IPS-NIHi7 (cell line): Measurements from ENCODE around the gene BRD8.
"Not testable (repeated sequence)": the region's sequence is repeated elsewhere in the genome, so short reads cannot be mapped to it uniquely, and the experiment has no call there.

Experiments
- DNase-seq: peaks from one replicate; pipeline ENCODE4 v3.0.0; 2012; ENCODE audit warnings: mixed read lengths; ENCODE audit errors: extremely low spot score

BRD8 gene

DNA sequence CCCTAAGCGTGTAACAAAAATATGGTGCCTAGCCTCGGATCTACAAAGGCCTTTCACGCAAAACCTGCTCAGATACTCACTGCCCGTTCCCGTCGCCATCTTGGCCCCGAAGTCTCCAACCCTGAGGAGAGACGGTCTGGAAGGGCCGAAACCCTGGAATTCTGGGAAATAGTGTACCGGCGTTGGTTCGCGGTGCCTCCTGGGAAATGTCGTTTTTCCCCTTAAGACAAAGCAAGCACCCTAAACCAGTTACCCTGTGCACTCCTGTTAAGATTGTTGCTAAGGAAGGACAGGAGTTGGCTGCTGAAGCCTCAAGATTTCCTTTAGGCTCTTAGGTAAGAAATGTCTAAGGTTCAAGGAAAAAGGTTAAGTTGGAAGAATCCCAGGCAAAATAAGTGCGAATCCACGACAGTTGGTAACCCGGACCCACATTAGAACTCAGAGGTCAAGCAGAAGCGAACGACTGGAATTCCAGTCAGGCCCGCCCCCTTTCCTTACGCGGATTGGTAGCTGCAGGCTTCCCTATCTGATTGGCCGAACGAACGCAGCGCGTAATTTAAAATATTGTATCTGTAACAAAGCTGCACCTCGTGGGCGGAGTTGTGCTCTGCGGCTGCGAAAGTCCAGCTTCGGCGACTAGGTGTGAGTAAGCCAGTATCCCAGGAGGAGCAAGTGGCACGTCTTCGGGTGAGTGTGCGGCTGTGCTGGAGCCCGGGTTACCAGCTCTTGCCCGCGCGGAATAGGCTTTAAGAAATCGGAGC is at the start of gene BRD8, which contains the start of gene KIF20A:
BRD8 (minus strand) TSS at position 115 of the 761 bp plus-strand sequence; CDS start at position 99, 16 bp downstream.
KIF20A (plus strand) TSS at position 597 of the 761 bp plus-strand sequence. CDS start 569 bp downstream, outside the sequence.
- peak; percentile 94 for DNase-seq

GRCh38 chr5:138226910-138227309 is 48.5 kb upstream of the BRD8 start:
- no peak for DNase-seq

- DNase-seq: no peak
Measured at GRCh38 chr5:138224712-138225111, 46.3 kb upstream of the BRD8 start.

- DNase-seq: no peak
Measured at GRCh38 chr5:138223532-138223931, 45.1 kb upstream of the BRD8 start.

DNA sequence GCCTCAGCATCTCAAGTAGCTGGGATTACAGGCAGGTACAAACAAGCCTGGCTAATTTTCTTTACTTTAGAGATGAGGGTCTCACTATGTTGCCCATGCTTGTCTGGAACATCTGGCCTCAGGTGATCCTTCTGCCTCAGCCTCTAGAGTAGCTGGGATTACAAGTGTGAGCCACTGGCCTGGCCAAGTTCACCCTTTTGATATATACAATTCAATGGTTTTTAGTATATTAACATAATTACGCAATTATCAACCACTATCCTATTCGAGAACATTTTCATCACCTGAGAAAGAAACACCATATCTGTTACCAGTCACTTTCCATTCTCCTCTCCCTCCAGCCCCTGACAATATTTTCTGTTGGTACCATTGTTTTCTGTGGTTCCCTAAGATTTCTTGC is 38.4 kb upstream of the BRD8 start:
- no peak for DNase-seq

DNA sequence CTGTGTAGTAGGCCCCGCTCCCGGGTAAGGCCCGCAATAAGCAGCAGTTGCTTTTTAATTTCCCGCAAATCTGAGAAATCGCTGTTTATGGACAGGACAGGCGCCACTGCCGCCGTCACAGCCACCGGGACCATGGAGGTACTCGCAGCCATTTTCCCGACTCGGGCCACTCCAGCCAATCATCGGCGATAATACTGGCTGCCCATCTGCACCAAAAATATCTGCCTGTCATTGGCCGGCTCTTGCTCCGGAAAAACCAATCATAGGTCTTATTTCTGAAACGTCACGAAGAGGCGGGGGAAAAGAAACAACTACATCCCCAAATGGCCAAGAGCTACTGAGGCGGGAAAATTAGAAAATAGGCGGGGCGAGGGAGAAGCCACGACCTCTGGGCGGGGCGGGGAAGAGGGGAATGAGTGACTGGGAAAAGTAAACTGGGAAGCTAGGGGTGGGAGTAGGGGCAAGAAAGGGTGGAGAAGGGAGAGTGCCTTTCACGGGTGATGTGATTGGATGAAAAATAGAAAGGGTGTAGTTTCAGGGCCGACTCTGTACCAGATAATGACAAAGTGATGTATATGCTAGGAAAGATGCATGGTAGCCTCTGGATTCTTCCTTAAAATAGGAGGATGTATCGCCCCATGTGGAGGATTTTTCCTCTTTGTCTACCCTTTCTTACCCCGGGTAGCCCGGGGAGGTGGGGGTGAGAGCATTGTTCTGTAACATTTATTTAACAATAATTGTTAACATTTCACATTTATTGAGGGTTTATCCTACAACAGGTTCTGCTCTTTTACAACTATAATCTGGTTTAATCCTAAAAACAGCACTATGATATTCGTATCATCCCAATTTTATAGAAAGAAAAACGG is 35.0 kb upstream of the BRD8 start, which contains the start of gene CDC23:
CDC23 (minus strand) TSS at position 163 of the 869 bp plus-strand sequence; CDS start at position 152, 11 bp downstream.
- DNase-seq: peak; percentile 99

- DNase-seq: no peak
Measured at GRCh38 chr5:138212828-138213160, 34.4 kb upstream of the BRD8 start.

- DNase-seq: no peak
Measured at GRCh38 chr5:138210985-138211384, 32.6 kb upstream of the BRD8 start.

DNA sequence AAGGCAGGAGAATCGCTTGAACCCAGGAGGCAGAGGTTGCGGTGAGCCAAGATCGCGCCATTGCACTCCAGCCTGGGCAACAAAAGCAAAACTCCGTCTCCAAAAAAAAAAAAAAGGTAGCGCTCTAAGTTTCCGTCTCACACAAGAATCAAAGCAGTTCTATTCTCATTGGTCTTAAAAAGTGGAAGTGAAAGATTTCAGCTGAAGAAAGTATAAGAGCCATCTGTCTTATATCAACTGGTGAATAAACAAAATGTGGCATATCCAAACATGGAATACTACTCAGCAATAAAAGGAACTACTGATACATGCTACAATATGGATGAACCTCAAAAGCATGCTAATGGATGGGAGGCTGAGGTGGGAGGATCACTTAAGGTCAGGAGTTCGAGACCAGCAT is 15.4 kb upstream of the BRD8 start:
- not testable (repeated sequence) for DNase-seq

DNA sequence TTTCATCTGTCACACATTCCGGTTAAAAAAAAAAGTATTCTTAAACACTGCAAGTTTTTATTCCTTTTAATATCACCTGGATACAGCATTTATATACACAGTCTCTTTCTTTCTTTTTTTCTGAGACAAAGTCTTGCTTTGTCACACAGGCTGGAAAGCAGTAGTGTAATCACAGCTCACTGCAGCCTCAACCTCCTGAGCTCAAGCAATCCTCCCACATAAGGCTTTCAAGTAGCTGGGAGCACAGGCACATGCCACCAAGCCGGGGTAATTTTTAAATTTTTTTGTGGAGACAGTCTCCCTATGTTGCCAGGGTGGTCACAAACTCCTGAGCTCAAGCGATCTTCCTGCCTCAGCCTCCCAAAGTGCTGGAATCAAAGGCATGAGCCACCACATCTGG is 14.4 kb upstream of the BRD8 start:
- no peak for DNase-seq

DNA sequence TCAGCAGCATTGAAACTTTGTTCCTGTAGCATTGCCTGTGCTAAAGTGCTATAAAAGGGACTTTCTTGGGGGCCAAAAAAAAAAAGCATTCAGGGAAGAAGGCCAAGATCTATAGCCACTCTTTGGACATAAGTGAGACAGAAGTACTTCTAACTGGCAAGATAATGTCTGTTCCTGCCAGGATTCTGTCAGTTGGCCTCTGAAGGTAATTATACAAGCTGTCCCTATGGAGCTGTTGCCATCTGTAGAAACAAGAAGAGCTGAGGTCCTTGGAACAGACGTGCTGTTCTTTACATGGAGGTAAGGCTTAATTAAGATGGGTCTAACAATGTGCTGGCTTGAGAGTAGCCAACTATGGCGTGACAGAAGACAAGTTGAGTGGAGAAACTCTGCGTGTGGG is 10.2 kb upstream of the BRD8 start:
- no peak for DNase-seq

DNA sequence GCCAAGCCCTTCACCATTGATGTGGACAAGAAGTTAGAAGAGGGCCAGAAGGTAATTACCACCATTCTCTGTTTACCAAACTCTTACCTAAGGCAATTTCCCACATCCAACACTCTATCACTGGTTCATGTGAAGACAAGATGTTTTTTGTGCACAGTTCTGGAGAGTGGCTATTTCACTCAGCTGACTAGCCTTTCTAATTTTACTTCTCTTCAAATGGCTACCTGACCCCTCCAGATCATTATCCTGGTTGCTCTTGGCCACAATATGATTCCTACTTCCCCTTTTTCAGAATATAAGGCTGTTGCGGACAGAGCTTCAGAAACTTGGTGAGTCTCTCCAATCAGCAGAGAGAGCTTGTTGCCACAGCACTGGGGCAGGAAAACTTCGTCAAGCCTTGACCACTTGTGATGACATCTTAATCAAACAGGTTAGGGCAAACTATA is 7.6 kb upstream of the BRD8 start:
- no peak for DNase-seq

- DNase-seq: no peak
Measured at GRCh38 chr5:138182808-138183207, 4.4 kb upstream of the BRD8 start.

GRCh38 chr5:138180841-138181240 is 2.4 kb upstream of the BRD8 start:
- DNase-seq: no peak

DNA sequence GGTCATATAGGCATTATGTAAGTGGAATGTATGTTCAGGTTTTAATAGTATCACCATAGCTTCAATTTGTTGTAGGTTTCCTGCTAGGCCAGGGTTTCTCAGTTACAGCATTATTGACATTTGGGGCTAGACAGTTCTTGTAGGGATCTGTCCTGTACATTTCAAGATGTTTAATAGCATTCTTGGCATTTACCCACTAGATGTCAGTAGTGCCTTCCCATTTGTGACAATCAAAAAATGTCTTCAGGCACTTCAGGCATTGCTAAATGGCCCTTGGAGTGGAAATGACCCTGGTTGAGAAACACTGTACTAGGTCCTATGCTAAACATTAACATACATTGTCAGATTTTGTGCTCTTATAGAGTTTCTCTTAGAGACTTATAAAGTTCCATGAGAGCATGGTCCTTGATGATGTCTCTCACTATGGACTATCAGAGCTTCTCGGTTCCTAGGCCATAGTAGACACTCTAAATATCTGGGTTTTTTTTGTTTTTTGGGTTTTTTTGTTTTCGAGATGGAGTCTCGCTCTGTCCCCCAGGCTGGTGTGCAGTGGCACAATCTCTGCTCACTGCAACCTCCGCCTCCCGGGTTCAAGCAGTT is 1.9 kb upstream of the BRD8 start:
- DNase-seq: peak; percentile 29

- DNase-seq: peak; percentile 20
Measured at GRCh38 chr5:138179277-138179857, 937 bp upstream of the BRD8 start.

DNA sequence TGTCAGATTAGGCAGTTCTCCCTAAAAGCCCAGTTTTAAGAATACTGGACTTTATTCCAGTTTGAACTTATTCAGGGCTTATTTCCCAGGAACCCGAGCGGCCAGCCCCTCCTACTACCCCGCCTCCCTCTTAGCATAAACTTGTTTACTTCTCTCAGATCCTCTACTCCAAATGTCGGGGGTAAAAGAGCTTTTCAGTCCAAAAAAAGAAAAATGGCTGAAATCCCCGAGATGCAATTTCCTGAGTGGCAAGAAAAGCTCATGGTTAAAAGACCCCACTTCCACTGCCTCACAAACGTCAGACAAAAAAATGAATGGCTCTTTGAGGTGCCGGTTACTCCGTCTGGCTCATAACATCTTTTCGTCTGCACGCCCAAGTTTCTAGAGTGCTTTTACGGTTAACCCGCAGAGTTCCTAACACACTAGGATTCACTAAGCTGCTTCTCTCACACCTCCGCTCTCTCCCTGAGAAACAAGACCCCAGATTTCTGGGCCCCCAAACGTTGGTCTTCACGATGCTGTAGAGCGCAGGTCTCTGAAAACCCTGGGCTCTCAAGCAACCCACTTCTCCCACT is 402 bp downstream of the BRD8 start:
- peak; percentile 44 for DNase-seq

DNA sequence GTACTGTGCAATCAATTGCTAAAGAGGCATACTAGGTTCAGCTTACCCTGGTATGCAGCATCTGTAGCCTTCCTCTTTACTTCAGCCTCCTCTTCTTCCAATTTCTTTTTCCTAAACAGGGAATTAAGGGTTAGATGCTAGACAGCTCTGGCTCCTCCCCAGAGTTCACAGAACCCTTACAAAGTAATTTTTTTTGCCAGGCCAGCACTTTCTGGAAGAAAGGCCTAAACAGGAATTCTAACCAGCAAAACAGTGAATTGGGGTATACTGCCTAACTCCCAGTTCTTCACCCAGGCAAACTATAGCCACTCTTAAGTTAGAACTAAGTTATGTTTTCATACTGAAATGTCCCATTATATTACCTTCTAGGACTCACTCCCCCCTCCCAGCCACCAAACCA is 8.1 kb downstream of the BRD8 start:
- DNase-seq: no peak

GRCh38 chr5:138169124-138169523 is 9.3 kb downstream of the BRD8 start:
- no peak for DNase-seq

GRCh38 chr5:138163721-138164120 is 14.7 kb downstream of the BRD8 start:
- DNase-seq: no peak

DNA sequence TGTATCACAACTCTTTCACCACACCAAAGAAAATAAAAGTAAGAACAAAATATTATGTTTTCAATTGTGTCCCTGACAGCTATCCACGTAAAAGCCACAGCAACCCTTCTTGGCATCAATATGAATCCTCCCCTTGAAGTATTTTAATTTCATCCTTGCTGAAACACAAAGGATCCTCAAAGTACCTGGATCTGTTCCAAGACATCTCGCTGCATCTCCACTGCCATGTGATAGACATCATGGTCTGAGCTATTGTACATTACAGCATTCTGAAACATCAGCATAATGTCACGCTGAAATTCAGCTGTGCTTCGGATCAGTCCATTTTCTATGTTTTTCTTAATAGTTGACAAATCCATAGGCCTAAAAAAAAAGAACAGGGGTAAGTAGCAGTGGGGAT is 17.7 kb downstream of the BRD8 start:
- DNase-seq: no peak

GRCh38 chr5:138159666-138160065 is 18.8 kb downstream of the BRD8 start:
- no peak for DNase-seq
